ENCODE measurements around the gene ZYX.

DNA sequence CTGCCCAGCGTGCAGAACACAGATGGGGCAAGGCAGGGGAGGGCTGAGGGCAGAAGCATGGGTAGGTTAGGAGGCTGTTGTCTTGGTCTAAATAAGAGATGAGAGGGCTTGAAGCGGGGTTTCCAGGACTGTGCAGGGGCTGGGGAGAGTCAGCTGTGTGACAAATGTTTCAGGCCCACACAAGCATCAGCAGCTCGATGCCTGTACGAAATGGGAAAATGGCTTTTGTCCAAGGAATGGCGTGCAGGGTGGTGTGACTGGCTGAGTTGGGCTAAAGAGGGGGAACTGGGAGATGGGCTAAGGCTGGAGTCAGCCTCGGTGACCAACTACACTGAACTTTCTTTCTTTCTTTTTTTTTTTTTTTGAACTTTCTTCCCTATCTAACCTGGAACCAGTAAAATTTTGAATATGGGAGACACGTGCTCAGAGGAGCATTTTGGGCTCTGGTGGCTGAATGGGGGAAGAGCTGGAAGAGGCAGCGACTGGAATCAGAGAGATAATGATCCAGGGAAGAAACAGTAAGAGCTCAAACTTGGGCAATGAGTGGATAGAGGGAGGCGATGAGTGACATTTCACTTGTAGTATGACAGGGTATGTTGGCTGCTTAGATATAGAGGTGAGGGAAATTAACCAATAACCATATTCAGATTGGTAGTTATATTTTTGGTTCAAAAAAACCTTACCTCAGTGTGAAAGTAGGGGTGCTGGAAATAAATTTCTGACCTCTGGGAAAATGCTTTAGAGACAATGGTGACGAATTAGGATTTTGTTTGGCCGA lies 37.7 kb downstream of the ZYX start:
- TF ChIP-seq CTCF (optimal IDR thresholded peaks at IDR 0.05 in 1 of 3, IDR thresholded peaks at IDR 0.05 in 1 of 3, conservative IDR thresholded peaks at IDR 0.05 in 1 of 3; ENCODE audit: extremely low read depth in 1 of 3, insufficient read depth in 2 of 3, low read length in 3 of 3) = no peak
- no peak for TF ChIP-seq EZH2 (IDR thresholded peaks at IDR 0.05; ENCODE audit: low read length)
